Epithelial cell of proximal tubule (primary cell): ENCODE data around the gene RGS7. TPM values are rescaled to one million over a fixed set of nuclear protein-coding genes. Genes with fewer than 3 reads are reported as not detected.

Source experiments
- DNase-seq: peaks from one replicate; pipeline ENCODE4 v3.0.0-alpha.2; 2011; ENCODE audit warnings: low read depth
- H3K4me3 ChIP-seq: 2 replicates; pipeline ENCODE4 v1.5.1; 2011; ENCODE audit warnings: low read depth, mild to moderate bottlenecking, low read length
- CTCF ChIP-seq: conservative IDR thresholded peaks from 2 replicates; pipeline ENCODE4 v1.5.1; 2012; ENCODE audit warnings: low read depth, mild to moderate bottlenecking, low read length
- total RNA-seq: library from RNA; depleted of rRNA; stranded (reverse); fragments of >200 nt; gene quantifications from 2 replicates; pipeline ENCODE4 v1.2.3, GENCODE V29; 2015

Gene RGS7
- total RNA-seq, 1 donor from 2014 or later = 0.06 TPM

DNA sequence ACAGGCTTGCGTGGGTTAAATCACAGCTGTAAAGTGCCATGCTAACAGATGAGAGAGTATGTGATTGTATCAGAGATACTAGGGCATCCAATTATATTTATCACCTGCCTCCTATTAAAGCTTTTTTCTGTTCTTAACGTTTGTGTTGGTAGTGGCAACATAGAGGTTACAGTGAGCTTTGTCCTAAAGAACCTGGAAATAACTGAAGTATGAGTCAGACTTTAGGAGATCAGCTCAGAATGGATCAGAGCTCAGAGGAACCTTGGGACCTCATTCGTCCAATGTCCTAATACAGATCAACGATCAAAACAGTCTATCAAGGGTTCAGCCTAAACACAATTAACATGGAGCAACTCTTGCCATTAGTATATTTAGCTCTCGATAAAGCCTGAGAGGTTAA, 81.0 kb downstream of the RGS7 start:
- DNase-seq = no peak
- TF ChIP-seq CTCF = no peak
- no peak overlapping the region for H3K4me3 ChIP-seq

GRCh38 chr1:241275226-241275625, 81.8 kb downstream of the RGS7 start:
- TF ChIP-seq CTCF = no peak
- DNase-seq = no peak
- no peak overlapping the region for H3K4me3 ChIP-seq

DNA sequence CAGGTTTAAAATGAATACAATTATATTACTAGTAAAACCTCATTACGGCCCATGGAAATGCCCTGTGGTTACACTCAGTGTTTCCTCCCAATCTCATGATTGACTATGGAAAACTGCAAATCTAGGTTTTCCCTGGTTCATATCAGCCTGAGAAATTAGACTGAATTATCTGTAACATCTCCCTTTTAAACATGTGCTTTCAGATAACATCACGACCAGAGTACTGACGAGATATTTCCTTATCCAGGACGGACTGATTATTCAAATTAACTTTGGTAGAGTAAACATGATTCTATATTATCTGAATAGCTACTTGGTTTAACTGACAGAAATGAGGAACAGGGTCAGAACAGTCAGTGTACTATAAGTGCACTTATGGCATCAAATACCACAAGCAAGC, 82.3 kb downstream of the RGS7 start:
- H3K4me3 ChIP-seq = no peak overlapping the region
- TF ChIP-seq CTCF = no peak
- no peak for DNase-seq

GRCh38 chr1:241272828-241273227, 84.2 kb downstream of the RGS7 start:
- no peak overlapping the region for H3K4me3 ChIP-seq
- TF ChIP-seq CTCF = no peak
- DNase-seq = no peak

DNA sequence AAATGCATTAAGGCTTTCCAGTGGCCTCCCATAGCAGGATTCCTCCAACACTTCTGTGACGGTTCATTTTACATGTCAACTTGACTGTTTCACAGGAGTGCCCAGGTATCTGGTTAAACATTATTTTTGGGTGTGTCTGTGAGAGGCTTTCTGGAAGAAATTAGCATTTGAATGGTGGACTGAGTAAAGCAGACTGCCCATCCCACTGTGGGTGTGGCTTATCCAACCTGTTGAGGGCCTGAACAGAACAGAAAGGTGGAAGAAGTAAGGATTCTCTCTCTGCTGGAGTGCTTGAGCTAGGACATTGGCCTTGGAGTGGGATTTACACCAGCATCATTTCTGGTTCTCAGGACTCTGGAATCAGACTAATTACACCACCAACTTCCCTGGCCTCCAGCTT, 85.6 kb downstream of the RGS7 start:
- no peak overlapping the region for H3K4me3 ChIP-seq
- DNase-seq = no peak
- no peak for TF ChIP-seq CTCF

DNA sequence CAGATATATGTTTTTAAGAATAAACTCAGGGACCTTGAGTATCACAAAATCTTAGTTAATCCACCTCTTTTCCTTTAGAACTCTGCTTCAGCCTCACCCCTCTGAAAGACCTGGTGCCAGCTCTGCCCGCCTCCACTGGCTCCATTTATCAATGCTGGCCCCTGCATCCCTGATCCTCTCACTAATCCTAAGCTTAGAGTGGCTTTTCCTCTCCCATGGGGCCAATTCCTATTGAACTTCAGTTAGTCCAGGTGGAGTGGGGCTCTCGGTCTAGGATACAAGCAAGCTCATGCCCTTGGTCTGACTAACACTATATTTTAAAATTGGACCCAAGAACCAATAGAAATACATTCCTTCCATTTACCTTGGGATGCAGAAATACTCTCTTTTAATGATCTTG, 87.0 kb downstream of the RGS7 start:
- no peak for TF ChIP-seq CTCF
- H3K4me3 ChIP-seq = no peak overlapping the region
- DNase-seq = no peak

- TF ChIP-seq CTCF = no peak
- DNase-seq = no peak
- H3K4me3 ChIP-seq = no peak overlapping the region
Observed at GRCh38 chr1:241269116-241269515, 87.9 kb downstream of the RGS7 start.
